ENCODE results near the gene BBS4. TPM values are rescaled to one million over a fixed set of nuclear protein-coding genes. Genes with fewer than 3 reads are reported as not detected.
A peak's percentile ranks its signal among the peaks of the same experiment; 100 is the strongest.
"Not testable (repeated sequence)": the region's sequence is repeated elsewhere in the genome, so short reads cannot be mapped to it uniquely, and the experiment has no call there.

BBS4 gene
- total RNA-seq, 1 experiment from 2014 or later = 18.8 TPM

DNA sequence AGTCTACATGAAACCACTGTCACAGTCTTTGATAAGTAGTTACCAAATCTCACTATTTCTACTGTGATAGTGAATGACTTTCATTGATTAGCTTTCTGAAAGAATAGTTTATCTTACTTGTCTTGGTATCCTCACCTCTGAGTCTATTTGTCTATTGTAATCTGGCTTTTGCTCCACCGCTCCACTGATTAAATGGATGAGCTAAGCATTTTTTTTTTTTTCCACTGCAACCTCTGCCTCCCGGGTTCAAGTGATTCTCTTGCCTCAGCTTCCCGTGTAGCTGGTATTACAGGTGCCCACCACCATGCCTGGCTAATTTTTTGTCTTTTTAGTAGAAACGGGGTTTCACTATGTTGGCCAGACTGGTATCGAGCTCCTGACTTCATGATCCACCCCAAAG, 12.9 kb downstream of the BBS4 start:
- no peak for DNase-seq (ENCODE audit: low read depth)

DNA sequence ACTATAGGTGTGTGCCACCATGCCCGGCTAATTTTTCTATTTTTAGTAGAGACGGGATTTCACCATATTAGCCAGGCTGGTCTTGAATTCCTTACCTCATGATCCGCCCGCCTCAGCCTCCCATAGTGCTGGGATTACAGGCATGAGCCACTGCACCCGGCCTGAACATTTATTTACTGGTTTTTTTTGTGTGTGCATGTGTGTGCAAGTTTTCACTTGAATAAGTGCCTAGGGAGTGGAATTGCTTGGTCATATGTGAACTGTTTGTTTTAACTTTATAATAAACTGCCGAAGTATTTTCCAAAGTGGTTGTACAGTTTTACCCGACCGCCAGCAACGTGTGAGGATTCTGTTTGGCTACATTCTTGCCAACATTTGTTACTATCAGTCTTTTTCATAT, 14.1 kb downstream of the BBS4 start:
- DNase-seq (ENCODE audit: low read depth) = no peak

DNA sequence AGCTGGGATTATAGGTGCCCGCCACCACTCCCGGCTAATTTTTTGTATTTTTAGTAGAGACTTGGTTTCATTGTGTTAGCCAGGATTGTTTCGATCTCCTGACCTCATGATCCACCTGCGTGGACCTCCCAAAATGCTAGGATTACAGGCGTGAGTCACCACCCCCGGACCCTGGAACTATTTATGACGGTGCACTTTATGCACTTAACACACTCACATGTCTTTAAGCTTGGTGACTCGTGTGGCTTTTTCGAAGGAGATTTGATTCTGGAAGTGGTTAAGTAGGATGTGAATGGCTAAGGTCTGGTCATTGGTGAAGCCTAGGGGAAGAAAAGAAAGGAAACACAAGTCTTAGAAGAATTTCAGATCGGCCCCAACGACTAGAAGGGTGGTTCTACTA, 20.3 kb downstream of the BBS4 start:
- peak; percentile 39 for DNase-seq (ENCODE audit: low read depth)

DNA sequence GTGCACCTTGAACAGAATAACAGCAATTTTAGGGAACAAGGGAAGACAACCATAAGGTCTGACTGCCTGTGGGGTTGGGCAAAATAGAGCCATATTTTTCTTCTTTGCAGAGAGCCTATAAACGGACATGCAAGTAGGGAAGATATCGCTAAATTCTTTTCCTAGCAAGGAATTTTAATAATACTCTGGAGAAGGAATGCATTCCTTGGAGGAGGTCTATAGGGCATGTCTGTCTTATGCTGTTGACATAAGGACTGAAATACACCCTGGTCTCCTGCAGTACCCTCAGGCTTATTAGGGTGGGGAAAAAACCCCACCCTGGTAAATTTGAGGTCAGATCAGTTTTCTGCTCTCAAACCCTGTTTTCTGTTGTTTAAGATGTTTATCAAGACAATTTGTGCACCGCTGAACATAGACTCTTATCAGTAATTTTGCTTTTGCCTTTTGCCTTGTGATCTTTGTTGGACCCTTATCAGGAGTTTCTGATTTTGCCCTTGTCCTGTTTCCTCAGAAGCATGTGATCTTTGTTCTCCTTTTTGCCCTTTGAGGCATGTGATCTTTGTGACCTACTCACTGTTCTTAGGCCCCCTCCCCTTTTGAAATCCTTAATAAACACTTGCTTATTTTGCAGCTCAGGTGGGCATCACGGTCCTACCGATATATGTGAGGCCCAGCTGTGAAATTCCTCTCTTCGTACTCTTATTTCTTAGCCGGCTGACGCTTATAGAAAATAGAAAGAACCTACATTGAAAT, 22.7 kb downstream of the BBS4 start:
- not testable (repeated sequence) for DNase-seq (ENCODE audit: low read depth)

DNA sequence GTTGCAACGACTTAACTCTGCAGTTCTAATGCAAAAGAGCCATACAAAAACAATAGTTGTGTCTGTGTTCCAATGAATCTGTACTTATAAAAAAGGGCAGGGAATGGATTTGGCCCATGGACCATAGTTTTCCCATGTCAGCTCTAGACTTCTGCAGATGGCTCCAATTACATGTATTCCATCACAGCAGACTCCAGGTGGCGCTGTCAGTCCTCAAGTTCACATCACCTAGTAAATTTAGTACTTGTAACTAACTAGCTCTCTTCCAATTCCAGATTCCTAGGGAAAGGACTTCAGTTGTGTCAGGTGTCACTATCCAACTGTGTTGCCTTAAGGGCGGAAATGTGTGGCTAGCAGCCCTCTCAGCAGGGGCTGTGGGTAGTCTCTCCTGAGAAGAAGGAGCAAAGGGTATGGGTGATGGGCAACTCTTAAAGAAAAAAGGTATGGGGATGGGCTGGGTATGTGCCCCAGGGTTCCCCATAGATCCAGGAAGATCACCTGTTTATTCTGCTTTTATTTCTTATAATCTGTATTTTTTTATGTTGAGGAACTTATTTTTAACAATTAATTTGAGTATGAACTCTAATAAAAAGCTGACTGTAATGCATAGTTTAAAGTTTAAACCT, 36.2 kb downstream of the BBS4 start:
- peak; percentile 61 for DNase-seq (ENCODE audit: low read depth)

DNA sequence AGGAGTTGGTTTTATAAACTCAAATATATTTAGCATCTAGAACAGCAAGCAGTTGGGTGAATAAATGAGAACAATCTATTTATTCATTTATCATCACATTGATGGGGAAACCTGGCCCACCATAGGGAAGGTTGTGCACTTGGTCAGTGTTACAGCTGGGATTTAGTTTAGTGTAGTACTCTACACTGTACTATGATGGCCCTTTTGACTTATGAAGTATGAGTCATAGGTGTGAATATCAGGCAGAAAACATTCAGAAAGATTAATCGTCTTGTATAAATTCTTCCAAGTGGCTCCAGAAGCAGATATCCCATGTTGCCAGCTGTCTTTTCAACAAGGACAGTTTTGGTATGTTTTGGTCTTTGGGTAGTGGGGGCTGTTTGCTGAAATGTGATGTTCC, 38.0 kb downstream of the BBS4 start:
- DNase-seq (ENCODE audit: low read depth) = no peak

DNA sequence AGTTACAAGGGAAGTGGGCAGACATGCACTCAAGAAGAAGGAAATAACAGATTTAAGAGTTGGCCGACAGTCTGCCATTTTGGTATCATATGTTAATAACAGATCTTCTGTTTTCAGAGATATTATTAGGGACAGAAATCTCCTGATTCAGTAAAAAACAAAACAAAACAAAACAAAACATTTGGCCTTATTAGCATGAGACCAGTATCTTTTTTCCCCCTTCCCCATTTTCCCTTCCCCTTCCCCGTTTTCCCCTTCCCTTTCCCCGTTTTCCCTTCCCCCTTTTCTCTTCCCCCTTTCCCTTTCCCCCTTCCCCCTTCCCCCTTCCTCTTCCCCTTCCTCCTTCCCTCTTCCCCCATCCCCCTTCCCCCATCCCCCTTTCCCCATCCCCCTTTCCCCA, 39.4 kb downstream of the BBS4 start:
- DNase-seq (ENCODE audit: low read depth) = no peak

DNA sequence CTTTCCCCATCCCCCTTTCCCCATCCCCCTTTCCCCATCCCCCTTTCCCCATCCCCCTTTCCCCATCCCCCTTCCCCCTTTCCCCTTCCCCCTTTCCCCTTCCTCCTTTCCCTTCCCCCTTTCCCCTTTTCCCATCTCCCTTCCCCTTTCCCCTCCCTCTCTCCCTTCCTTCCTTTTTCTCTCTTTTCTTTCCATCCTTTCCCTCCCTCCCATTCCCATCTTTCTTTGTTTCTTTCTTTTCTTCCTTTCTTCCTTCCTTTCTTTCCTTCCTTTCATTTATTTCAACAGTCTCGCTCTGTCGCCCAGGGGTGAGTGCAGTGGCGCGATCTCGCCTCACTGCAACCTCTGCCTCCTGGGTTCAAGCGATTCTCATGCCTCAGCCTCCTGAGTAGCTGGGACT, 39.8 kb downstream of the BBS4 start:
- not testable (repeated sequence) for DNase-seq (ENCODE audit: low read depth)

DNA sequence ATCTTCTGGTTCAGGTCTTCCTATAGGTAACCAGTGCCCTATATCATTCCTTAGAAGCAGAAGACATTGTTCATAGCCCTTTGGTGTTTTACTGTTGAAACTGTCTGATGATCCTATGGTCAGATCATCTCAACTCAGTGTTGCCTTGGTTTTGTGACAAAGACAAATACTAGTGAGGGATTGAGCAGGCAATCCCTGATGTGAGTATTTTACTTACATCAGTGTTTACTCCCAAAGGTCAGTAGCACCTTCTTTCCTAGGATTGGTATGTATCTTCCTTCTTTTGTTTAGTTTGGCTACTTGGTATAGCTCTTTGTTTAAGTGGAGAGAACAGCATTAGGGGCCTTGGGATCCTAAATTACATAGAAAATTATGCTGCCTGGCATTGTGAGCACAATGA, 41.1 kb downstream of the BBS4 start:
- DNase-seq (ENCODE audit: low read depth) = no peak

DNA sequence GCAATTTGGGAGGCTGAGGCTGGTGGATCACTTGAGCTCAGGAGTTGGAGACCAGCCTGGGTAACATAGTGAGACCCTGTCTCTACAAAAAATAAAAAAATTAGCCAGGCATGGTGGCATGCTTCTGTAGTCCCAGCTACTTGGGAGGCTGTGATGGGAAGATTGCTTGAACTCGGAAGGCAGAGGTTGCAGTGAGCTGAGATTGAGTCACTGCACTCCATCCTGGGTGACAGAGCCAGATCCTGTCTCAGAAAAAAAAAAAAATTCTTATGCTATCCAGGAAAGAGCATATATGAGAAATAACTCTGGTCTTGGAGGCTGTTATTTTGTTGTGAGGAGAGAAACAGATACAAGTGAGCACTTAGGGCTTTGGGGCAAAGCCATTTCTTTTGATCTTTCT, 42.2 kb downstream of the BBS4 start:
- DNase-seq (ENCODE audit: low read depth) = peak; percentile 6

DNA sequence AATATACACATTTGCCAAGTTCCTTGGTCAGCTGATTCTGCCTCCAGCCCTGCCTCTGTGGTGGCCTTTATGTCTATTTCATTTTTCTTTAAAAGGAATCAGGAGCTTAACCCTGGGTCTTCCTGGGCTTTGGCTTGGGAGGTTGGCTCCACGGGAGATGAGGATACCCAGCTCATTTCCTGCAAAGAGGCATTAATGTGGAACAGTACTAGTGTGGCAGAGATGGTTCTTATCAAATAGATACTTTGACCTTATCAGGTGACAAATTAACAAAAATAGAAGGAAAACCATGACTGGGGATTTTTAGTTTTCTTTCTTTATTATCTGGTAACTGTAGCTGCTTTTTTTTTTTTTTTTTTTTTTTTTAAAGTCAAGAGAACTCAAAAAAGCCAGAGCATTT, 42.8 kb downstream of the BBS4 start:
- DNase-seq (ENCODE audit: low read depth) = no peak

DNA sequence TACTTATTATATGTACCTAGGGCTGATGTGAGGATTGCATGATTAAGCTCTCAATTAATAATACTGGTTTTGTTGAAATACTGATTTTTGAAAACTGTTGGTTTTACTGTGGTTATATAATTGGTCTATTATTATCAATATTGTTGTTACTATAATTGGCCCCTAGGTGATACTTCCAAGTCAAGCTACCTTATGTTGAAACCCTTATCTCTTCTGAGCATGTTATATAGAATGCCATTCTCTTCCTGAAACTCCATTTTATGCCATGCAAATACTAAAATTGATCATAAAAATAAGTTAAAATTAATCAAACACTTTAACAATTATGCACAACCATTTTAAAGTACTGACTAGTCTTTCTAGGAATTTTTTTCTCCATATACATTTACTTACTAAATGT, 46.1 kb downstream of the BBS4 start:
- no peak for DNase-seq (ENCODE audit: low read depth)

DNA sequence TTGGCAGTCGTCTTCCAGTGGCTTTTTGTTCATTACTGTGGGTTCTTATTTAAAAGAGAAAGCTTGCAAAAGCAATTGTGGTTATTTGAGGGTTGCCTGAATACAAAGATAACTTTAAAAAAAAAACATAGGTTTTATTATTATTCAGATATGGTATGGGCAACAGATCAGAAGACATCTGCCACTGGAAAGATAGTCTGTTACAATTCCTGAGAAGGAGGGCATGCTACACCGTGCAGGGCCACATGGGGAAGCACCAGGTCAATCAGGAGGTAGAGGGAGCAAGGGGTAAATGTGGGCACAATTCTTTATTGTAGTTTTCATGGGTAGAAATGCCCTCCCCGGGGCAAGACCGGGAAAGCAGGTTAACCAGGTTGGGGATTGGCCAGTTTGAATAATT, 46.5 kb downstream of the BBS4 start:
- no peak for DNase-seq (ENCODE audit: low read depth)

DNA sequence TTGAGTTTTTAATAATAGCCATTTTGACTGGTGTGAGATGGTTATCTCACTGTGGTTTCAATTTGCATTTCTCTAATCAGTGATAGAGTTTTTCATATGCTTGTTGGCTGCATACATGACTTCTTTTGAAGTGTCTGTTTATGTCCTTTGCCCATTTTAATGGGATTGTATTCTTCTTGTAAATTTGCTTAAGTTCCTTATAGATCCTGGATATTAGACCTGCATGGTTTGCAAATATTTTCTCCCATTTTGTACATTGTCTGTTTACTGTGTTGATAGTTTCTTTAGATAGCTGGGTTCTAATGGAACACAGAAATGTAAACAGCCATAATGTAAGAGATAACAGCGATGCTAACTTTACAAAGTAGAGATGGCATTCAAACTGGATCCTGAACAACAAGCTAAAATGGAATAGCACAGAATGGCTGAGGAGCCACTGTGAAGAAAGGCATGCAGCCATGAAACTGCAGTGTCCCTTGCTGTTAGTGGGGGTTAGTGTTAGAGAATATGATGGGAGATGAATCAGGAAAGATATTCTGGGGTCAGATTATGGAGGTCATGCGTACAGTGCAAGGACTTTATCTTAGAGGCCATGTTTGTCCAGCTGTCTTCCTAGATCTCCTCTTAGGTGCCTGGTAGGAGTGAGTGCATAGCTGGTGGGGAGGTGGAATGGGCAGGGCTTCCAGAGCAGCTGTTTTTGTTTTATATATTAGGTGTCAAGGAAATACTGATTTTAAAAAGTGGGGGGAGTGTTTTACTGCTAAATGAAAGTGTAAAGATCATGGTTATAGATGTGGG, 48.1 kb downstream of the BBS4 start:
- no peak for DNase-seq (ENCODE audit: low read depth)

DNA sequence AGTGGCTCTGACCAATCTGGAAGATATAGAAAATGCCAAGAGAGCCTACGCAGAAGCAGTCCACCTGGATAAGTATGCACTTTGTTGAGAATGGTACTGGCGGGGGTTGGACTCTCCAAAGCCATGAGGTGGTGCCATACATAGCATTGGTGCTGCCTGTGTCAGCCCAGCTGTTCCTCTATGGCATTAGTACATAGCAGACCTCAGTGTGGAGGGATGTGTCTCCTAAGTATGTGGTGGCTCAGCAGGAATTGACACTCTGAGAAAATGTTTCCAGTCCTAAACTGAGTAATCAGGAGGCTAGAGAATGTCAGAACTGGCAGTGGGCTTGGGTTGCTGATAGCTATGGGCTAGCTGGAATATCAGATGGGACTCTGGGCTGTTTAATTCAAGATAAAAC, 49.1 kb downstream of the BBS4 start:
- no peak for DNase-seq (ENCODE audit: low read depth)

DNA sequence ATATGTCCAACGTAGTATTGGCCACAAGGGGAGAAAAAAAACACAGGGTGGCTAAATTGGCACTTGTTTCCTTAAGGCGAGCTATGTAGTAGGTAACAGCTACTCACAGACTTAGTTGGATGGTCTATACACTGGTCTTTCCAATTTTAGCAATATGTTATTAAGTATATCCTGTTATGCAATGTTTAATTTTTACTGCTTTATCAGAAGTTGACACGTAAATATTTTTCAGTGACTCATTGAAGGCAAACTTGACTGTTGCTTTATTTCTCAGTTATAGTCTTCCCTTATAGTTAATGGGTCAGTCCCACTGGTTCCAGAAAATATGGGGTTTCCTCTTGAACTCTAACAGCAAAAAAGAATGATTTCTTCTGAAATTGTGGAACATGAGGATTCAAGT, 51.1 kb downstream of the BBS4 start:
- no peak for DNase-seq (ENCODE audit: low read depth)

DNA sequence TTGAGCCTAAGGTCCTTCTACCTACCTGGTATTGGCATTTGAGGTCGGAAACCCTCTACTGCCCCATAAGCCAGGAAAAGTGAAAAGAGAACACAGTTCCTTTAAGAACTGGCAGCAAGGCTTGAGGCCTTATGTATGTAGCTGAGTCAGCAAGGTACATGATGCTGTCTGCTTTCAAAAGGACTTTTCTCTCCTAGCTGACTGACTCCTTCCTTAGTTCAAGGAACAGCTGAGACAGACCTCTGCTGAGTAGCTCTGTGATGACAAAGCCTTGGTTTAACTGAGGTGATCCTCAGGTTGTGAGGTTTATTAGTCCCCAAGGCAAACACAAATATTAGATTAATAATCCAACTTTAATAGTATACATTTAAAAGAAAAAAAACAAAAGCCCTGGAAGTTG, 51.7 kb downstream of the BBS4 start:
- DNase-seq (ENCODE audit: low read depth) = no peak

DNA sequence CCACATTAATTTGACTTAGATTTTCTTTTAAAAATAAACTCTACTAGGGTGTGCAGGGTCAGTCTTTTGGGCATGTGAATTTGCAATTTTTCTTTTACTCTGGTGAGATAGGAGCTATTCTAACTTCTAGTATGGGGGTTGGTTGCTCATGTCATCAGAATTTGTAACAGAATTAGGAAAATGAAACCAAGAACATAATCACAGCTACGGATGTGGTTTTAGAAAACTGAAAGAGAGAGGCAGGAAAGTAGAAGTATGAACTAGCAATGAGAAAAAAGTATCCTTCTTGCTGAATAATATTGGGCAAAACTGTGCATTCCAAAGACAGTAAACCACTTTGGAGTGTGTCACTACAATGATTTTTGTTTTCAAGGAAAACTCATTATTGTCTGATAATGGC, 54.2 kb downstream of the BBS4 start:
- DNase-seq (ENCODE audit: low read depth) = no peak

DNA sequence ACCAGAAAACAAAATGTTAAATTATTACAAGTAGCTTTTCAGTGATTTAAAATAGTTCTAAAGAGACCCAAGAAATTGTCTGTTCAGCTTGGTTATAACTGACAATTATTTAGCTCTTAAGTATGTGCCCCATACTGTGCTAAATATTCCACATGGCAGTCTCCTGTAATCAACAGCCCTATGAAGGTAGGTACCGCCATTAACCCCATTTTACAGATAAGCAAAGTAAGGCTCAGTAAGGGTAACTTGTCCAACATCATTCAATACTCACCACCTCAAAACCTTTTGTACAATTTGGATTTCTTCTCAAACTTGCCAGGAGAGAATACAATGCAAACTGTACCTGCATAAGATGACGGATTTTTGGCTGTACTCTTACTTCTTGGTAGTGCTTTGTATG, 63.7 kb downstream of the BBS4 start:
- no peak for DNase-seq (ENCODE audit: low read depth)

DNA sequence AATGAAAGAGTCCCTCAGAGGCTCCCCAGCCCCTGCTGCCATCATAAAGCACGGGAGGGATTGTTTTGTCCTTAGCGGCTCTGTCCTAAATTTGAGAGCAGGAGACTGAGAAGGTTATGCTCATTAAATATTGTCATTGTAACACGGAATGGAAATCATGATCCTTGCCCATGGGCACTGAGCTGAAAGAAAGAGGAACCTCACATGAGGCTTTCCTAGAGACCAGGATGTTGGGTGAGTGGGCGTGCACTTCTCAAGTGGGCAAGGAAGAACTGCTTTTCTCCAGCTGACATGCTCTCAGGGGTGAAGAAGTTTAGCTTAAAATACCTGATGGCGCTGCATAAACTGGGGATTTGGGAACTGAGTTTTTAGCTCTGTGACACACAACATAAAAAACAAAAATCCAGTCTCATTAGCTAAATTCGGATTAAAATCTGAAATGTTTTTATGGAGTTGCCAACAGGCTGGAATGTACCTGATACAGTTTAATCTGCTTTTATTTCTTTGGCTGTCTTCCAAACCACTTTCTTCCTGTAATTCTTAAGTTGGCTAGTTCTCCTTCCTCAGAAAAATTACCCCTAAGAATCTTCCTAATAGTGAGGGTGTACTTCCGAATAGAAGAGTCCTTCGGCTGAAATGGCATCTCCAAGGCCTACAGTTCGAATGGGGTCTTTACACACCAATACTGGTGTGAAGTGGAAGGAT, 65.9 kb downstream of the BBS4 start:
- DNase-seq (ENCODE audit: low read depth) = no peak

DNA sequence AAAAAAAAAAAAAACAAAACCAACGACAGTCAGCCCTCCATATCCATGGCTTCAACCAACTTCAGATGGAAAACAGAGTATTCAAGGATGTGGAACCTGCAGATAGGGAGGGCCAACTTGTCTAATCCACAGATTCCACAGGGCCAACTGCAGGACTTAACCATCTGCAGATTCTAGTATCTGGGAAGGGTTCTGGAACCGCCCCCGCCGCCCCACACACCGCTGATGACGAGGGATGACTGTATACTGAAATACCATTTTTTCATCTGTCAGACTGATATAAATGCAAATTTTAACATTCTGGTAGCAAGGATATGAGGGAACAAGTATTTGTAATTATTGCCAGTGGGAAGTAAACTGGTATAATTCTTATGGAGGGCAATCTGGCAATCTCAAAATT, 68.1 kb downstream of the BBS4 start:
- DNase-seq (ENCODE audit: low read depth) = no peak

DNA sequence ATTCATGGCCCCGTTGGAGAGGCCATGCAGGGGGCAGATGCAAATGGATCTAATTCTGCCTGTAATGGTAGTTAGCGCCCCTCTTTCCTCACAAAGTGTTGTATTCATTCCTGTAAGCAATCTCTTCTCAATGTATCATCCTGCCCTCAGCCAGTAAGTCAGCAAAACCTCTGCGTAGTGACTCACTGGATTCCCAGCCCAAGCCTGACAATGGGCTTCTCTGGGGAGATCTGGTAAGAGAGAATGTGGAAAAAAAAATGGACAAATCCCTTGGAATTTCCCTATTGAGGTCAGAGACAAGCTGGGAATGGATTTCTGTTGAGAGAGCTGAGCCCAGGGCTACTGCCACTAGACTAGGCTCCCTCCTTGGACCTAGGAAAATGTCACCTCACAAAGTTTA, 72.2 kb downstream of the BBS4 start:
- DNase-seq (ENCODE audit: low read depth) = peak; percentile 89
